HCT116 (cell line): ENCODE data around the gene SIGLEC12. TPM values are rescaled to one million over a fixed set of nuclear protein-coding genes. Genes with fewer than 3 reads are reported as not detected.

Experiments used
- ATAC-seq: fragments of 200-7000 bp; cut with Tn5 transposase; 2 replicates; pipeline ENCODE4 v1.9.1; 2020; ENCODE audit warnings: mild to moderate bottlenecking, moderate library complexity
- BruUV-seq: library from RNA; stranded (reverse); fragments of 400-500 nt; replicated peaks from 2 replicates; lab custom pipeline; 2021; lab: Mats Ljungman, UMichigan
- CTCF ChIA-PET: fragments of 300-600 bp; sonication (Branson Sonifier 250); formaldehyde crosslinking; loops from one replicate; lab custom pipeline; 2021; ENCODE audit warnings: antibody characterized with exemption; lab: Charles Lee
- POLR2A ChIA-PET: fragments of 300-600, 350-600 bp; sonication (Branson Sonifier 250); formaldehyde crosslinking; loops from one replicate; lab custom pipeline; 2021; ENCODE audit warnings: antibody characterized with exemption; lab: Charles Lee
- RAD21 ChIA-PET, 2 experiments: fragments of 300-600 bp; sonication (Branson Sonifier 250); formaldehyde crosslinking; loops; one replicate each; lab custom pipeline; 2023; ENCODE audit warnings: low total read pairs in 2 of 2; ENCODE audit not compliant: uncharacterized antibody in 2 of 2, unreplicated experiment in 2 of 2, low non-redundant PET in 1 of 2; lab: Charles Lee
- DNase-seq: peaks from one replicate; pipeline ENCODE4 v3.0.0-alpha.2; 2010; ENCODE audit warnings: low read depth, low spot score
- H2AFZ ChIP-seq: fragments of 200-600 bp; shearing (Covaris generic), sonication (generic); 2 replicates; pipeline ENCODE4 v1.6.1; 2017; ENCODE audit warnings: low read depth, mixed run types, mixed read lengths, antibody characterized with exemption, low read length; ENCODE audit not compliant: poor library complexity, severe bottlenecking
- H3K27ac ChIP-seq: 2 replicates; pipeline ENCODE4 v1.5.1; 2012; ENCODE audit warnings: low read depth, low read length
- H3K27me3 ChIP-seq: fragments of 200-600 bp; sonication (generic); 2 replicates; pipeline ENCODE4 v1.6.1; 2016; ENCODE audit warnings: mixed run types, low read length, mixed read lengths; ENCODE audit not compliant: insufficient read depth
- H3K36me3 ChIP-seq, 2 experiments: fragments of 200-500 bp in 1 of 2; fragments of 200-600 bp in 1 of 2; sonication (Bioruptor generic) in 1 of 2; sonication (generic) in 1 of 2; 2 replicates each; pipeline versions ENCODE4 v1.5.1 to v1.6.1; 2014 to 2016; ENCODE audit warnings: low read length in 2 of 2, inconsistent platforms in 1 of 2, mixed read lengths in 1 of 2, mixed run types in 1 of 2; ENCODE audit not compliant: insufficient read depth in 2 of 2, control insufficient read depth in 1 of 2
- H3K4me1 ChIP-seq, 2 experiments: fragments of 200-600 bp in 1 of 2; sonication (generic) in 1 of 2; 2 replicates each; pipeline versions ENCODE4 v1.5.1 to v1.6.1; 2012 to 2017; ENCODE audit warnings: low read length in 2 of 2, inconsistent platforms in 1 of 2, mild to moderate bottlenecking in 1 of 2, mixed read lengths in 1 of 2, mixed run types in 1 of 2, moderate library complexity in 1 of 2; ENCODE audit not compliant: insufficient read depth in 2 of 2, control insufficient read depth in 1 of 2
- H3K4me2 ChIP-seq: fragments of 200-600 bp; sonication (generic); 2 replicates; pipeline ENCODE4 v1.6.1; 2017; ENCODE audit warnings: mixed run types, low read length, mixed read lengths
- H3K4me3 ChIP-seq, 2 experiments: fragments of 200-600 bp in 1 of 2; sonication (generic) in 1 of 2; replicated peaks in 1 of 2; 2 replicates each; pipeline ENCODE4 v1.5.1; 2011 to 2016; ENCODE audit warnings: low read length in 2 of 2, control low read depth in 1 of 2, low read depth in 1 of 2, mild to moderate bottlenecking in 1 of 2, mixed read lengths in 1 of 2, mixed run types in 1 of 2
- H3K79me2 ChIP-seq: fragments of 200-600 bp; sonication (generic); 2 replicates; pipeline ENCODE4 v1.6.1; 2017; ENCODE audit warnings: mild to moderate bottlenecking, mixed run types, low read length, moderate library complexity, mixed read lengths; ENCODE audit not compliant: insufficient read depth
- H3K9ac ChIP-seq: fragments of 200-600 bp; sonication (generic); 2 replicates; pipeline ENCODE4 v1.6.1; 2016; ENCODE audit warnings: low read length, mixed read lengths
- H3K9me2 ChIP-seq: fragments of 200-600 bp; sonication (generic), shearing (Covaris generic); 2 replicates; pipeline ENCODE4 v1.6.1; 2017; ENCODE audit warnings: mixed run types, mild to moderate bottlenecking, moderate library complexity; ENCODE audit not compliant: insufficient read depth
- H3K9me3 ChIP-seq, 2 experiments: fragments of 200-500 bp in 1 of 2; fragments of 200-600 bp in 1 of 2; sonication (Bioruptor generic) in 1 of 2; sonication (generic) in 1 of 2; 2 replicates each; pipeline ENCODE4 v1.6.1; 2014 to 2017; ENCODE audit warnings: low read length in 2 of 2, mixed read lengths in 2 of 2, inconsistent platforms in 1 of 2, low read depth in 1 of 2, mild to moderate bottlenecking in 1 of 2, mixed run types in 1 of 2, moderate library complexity in 1 of 2; ENCODE audit not compliant: control insufficient read depth in 1 of 2, insufficient read depth in 1 of 2
- H4K20me1 ChIP-seq: fragments of 200-600 bp; sonication (generic), shearing (Covaris generic); 2 replicates; pipeline ENCODE4 v1.6.1; 2017; ENCODE audit warnings: mixed run types, mild to moderate bottlenecking, moderate library complexity; ENCODE audit not compliant: insufficient read depth
- CBX3 ChIP-seq: IDR thresholded peaks from 2 replicates; pipeline ENCODE4 v1.6.1; 2012; ENCODE audit warnings: low read depth
- CEBPB ChIP-seq: IDR thresholded peaks from 2 replicates; pipeline ENCODE4 v1.6.1; 2012; ENCODE audit warnings: low read depth
- CTCF ChIP-seq, 3 experiments: fragments of 200-600 bp in 1 of 3; sonication (generic) in 1 of 3; IDR thresholded peaks in 2 of 3; conservative IDR thresholded peaks in 1 of 3; 2 replicates each; pipeline ENCODE4 v1.5.1; 2012 to 2017; ENCODE audit warnings: low read depth in 2 of 3, low read length in 2 of 3, antibody characterized with exemption in 1 of 3, borderline replicate concordance in 1 of 3, control low read depth in 1 of 3, mild to moderate bottlenecking in 1 of 3, mixed read lengths in 1 of 3, mixed run types in 1 of 3, moderate library complexity in 1 of 3; ENCODE audit not compliant: insufficient read depth in 1 of 3
- EGR1 ChIP-seq: IDR thresholded peaks from 2 replicates; pipeline ENCODE4 v1.6.1; 2012; ENCODE audit warnings: low read depth
- ELF1 ChIP-seq: IDR thresholded peaks from 2 replicates; pipeline ENCODE4 v1.6.1; 2012; ENCODE audit warnings: low read depth, borderline replicate concordance
- EZH2 ChIP-seq: fragments of 200-600 bp; sonication (generic); IDR thresholded peaks from 2 replicates; pipeline ENCODE4 v1.6.1; 2017; ENCODE audit warnings: antibody characterized with exemption, mixed run types
- FOSL1 ChIP-seq: IDR thresholded peaks from 2 replicates; pipeline ENCODE4 v1.6.1; 2012; ENCODE audit warnings: low read depth
- JUND ChIP-seq: IDR thresholded peaks from 2 replicates; pipeline ENCODE4 v1.6.1; 2012
- POLR2AphosphoS5 ChIP-seq: IDR thresholded peaks from 2 replicates; pipeline ENCODE4 v1.6.1; 2011; ENCODE audit warnings: mild to moderate bottlenecking, low read depth, low read length, moderate library complexity
- RAD21 ChIP-seq: IDR thresholded peaks from 2 replicates; pipeline ENCODE4 v1.6.1; 2012; ENCODE audit warnings: low read depth, mild to moderate bottlenecking
- SIN3A ChIP-seq: IDR thresholded peaks from 2 replicates; pipeline ENCODE4 v1.6.1; 2012; ENCODE audit warnings: low read depth
- SRF ChIP-seq: IDR thresholded peaks from 2 replicates; pipeline ENCODE4 v1.6.1; 2012; ENCODE audit warnings: low read depth
- TCF7L2 ChIP-seq: IDR thresholded peaks from 2 replicates; pipeline ENCODE4 v1.7.0; 2011; ENCODE audit warnings: borderline replicate concordance, inconsistent platforms; ENCODE audit not compliant: insufficient read depth, insufficient read length; ENCODE audit errors: extremely low read depth
- ZFX ChIP-seq: fragments of 450-650 bp; IDR thresholded peaks from 2 replicates; pipeline ENCODE4 v1.6.1; 2017
- intact Hi-C: fragments of 100-400 bp; cut with micrococcal nuclease; formaldehyde crosslinking; loops from 2 replicates; pipeline ENCODE4 v1.10.0; 2022
- total RNA-seq: library from RNA; stranded (reverse); gene quantifications from one replicate; pipeline ENCODE4 v1.2.1, GENCODE V29; 2021; ENCODE audit not compliant: unreplicated experiment
- TF ChIP-seq, protein P1 (sequence below): IDR thresholded peaks from 2 replicates; pipeline ENCODE4 v1.6.1; 2012; ENCODE audit warnings: low read depth

SIGLEC12 gene
- total RNA-seq, 1 experiment from 2014 or later: not detected

- RAD21 ChIA-PET: no interaction called here
- BruUV-seq: no TSS peak
- H3K4me1 ChIP-seq: no peaks in the 10 kb centered on the region
- POLR2A ChIA-PET: no interaction called here
- no peak for ATAC-seq
- H3K4me3 ChIP-seq: no peak overlapping the region
- no peaks in the 10 kb centered on the region for H4K20me1 ChIP-seq
- no peak for TF ChIP-seq ZFX
- TF ChIP-seq CBX3: no peak
- no peak for TF ChIP-seq CEBPB
- no peak for TF ChIP-seq POLR2AphosphoS5
- no peak for TF ChIP-seq SRF
- TF ChIP-seq SIN3A: no peak
- no peak for TF ChIP-seq CTCF (IDR thresholded peaks at IDR 0.05 in 2 of 3, conservative IDR thresholded peaks at IDR 0.05 in 1 of 3; ENCODE audit: borderline replicate concordance in 1 of 3, insufficient read depth in 1 of 3, low read depth in 2 of 3, low read length in 2 of 3)
- TF ChIP-seq FOSL1: no peak
- no peak for TF ChIP-seq JUND
- TF ChIP-seq RAD21: no peak
- no peak for TF ChIP-seq EZH2
- H2AFZ ChIP-seq: no peak overlapping the region
- no peak overlapping the region for H3K9ac ChIP-seq
- H3K27me3 ChIP-seq: peaks cover 76% of the 10 kb centered on the region
- H3K79me2 ChIP-seq: no peaks in the 10 kb centered on the region
- no peak for DNase-seq
- H3K4me2 ChIP-seq: no peak overlapping the region
- no peak overlapping the region for H3K27ac ChIP-seq
- no peaks in the 10 kb centered on the region for H3K36me3 ChIP-seq
- intact Hi-C loops: no loop called here
- H3K9me2 ChIP-seq: no peaks in the 10 kb centered on the region
- CTCF ChIA-PET: no interaction called here
- H3K9me3 ChIP-seq: no peaks in the 10 kb centered on the region
These were observed 29.0 kb upstream of the SIGLEC12 start for GRCh38 chr19:51530616-51531015.

DNA sequence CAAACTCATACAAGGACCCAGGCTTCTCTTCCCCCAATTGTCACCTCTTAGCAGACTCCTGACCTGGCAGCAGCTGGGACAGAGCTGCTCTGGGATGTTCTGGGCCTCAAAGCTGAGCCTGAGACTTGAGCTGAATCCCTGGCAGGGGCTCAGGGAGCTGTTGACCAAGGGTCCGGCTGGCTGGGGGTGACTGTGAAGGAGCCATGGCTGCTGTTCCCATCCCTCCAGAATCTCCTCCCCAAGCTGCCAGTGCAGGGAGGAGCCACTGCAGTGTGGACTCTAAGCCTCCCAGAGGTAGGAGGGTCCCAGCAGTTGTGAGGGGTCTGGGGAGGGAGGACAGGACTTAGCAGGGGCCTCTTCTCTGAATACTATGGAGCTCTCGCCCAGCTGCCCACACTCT is 27.7 kb upstream of the SIGLEC12 start:
- no peak overlapping the region for H3K27ac ChIP-seq
- H3K4me1 ChIP-seq: no peaks in the 10 kb centered on the region
- TF ChIP-seq ELF1: no peak
- no peak for TF ChIP-seq CEBPB
- TF ChIP-seq SRF: no peak
- TF ChIP-seq EGR1: no peak
- TF ChIP-seq RAD21: no peak
- TF ChIP-seq JUND: no peak
- no peak for TF ChIP-seq TCF7L2
- TF ChIP-seq, protein P1, sequence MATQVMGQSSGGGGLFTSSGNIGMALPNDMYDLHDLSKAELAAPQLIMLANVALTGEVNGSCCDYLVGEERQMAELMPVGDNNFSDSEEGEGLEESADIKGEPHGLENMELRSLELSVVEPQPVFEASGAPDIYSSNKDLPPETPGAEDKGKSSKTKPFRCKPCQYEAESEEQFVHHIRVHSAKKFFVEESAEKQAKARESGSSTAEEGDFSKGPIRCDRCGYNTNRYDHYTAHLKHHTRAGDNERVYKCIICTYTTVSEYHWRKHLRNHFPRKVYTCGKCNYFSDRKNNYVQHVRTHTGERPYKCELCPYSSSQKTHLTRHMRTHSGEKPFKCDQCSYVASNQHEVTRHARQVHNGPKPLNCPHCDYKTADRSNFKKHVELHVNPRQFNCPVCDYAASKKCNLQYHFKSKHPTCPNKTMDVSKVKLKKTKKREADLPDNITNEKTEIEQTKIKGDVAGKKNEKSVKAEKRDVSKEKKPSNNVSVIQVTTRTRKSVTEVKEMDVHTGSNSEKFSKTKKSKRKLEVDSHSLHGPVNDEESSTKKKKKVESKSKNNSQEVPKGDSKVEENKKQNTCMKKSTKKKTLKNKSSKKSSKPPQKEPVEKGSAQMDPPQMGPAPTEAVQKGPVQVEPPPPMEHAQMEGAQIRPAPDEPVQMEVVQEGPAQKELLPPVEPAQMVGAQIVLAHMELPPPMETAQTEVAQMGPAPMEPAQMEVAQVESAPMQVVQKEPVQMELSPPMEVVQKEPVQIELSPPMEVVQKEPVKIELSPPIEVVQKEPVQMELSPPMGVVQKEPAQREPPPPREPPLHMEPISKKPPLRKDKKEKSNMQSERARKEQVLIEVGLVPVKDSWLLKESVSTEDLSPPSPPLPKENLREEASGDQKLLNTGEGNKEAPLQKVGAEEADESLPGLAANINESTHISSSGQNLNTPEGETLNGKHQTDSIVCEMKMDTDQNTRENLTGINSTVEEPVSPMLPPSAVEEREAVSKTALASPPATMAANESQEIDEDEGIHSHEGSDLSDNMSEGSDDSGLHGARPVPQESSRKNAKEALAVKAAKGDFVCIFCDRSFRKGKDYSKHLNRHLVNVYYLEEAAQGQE: no peak
- TF ChIP-seq FOSL1: no peak
- TF ChIP-seq SIN3A: no peak
- no peak for TF ChIP-seq EZH2
- TF ChIP-seq CBX3: no peak
- ATAC-seq (no peak), DNase-seq (no peak)
- H3K9me3 ChIP-seq: no peaks in the 10 kb centered on the region
- H3K9ac ChIP-seq: no peak overlapping the region
- H2AFZ ChIP-seq: no peak overlapping the region
- CTCF ChIA-PET: no interaction called here
- H4K20me1 ChIP-seq: no peaks in the 10 kb centered on the region
- H3K9me2 ChIP-seq: no peaks in the 10 kb centered on the region
- no peak overlapping the region for H3K4me3 ChIP-seq
- intact Hi-C loops: no loop called here
- no TSS peak for BruUV-seq
- H3K27me3 ChIP-seq: peaks cover 70% of the 10 kb centered on the region
- H3K79me2 ChIP-seq: no peaks in the 10 kb centered on the region
- RAD21 ChIA-PET: no interaction called here
- no peak overlapping the region for H3K4me2 ChIP-seq
- POLR2A ChIA-PET: no interaction called here
- no peaks in the 10 kb centered on the region for H3K36me3 ChIP-seq
